Natural killer cell (primary cell): ENCODE measurements around the gene CCDC187. TPM values are rescaled to one million over a fixed set of nuclear protein-coding genes. Genes with fewer than 3 reads are reported as not detected.

Experiments
- ATAC-seq, 3 donors: fragments of 150-1000 bp in 2 of 3; fragments of 200-7000 bp in 1 of 3; cut with Tn5 transposase; 1 replicate in 1 of 3; 2 replicates in 2 of 3; pipeline ENCODE4 v1.10.0; 2021; ENCODE audit warnings: mild to moderate bottlenecking in 2 of 3, moderate library complexity in 2 of 3
- DNase-seq, 2 donors: peaks; one replicate each; pipeline versions ENCODE4 v3.0.0 to v3.0.0-alpha.2; 2013 to 2021; ENCODE audit warnings: mixed read lengths in 1 of 2
- H3K27ac ChIP-seq: one replicate; pipeline ENCODE4 v1.5.1; 2013; ENCODE audit warnings: mild to moderate bottlenecking, low read length
- H3K27me3 ChIP-seq: one replicate; pipeline ENCODE4 v1.6.1; 2013; ENCODE audit warnings: low read length; ENCODE audit not compliant: control insufficient read depth, insufficient read depth
- H3K36me3 ChIP-seq: one replicate; pipeline ENCODE4 v1.6.1; 2013; ENCODE audit warnings: low read length; ENCODE audit not compliant: control insufficient read depth, insufficient read depth
- H3K4me1 ChIP-seq: one replicate; pipeline ENCODE4 v1.6.1; 2013; ENCODE audit warnings: low read length; ENCODE audit not compliant: control insufficient read depth, insufficient read depth
- H3K4me3 ChIP-seq: one replicate; pipeline ENCODE4 v1.5.1; 2013; ENCODE audit warnings: low read length
- H3K9me3 ChIP-seq: one replicate; pipeline ENCODE4 v1.6.1; 2013; ENCODE audit warnings: low read length; ENCODE audit not compliant: control insufficient read depth, insufficient read depth
- H3K27ac Mint-ChIP-seq, 2 donors: one replicate each; pipeline ENCODE4 v1.8.0; 2022; ENCODE audit warnings: mild to moderate bottlenecking in 2 of 2, mixed read lengths in 2 of 2, moderate library complexity in 1 of 2
- H3K27me3 Mint-ChIP-seq, 2 donors: one replicate each; pipeline ENCODE4 v1.8.0; 2022; ENCODE audit warnings: low read depth in 2 of 2, mixed read lengths in 2 of 2
- H3K36me3 Mint-ChIP-seq: one replicate; pipeline ENCODE4 v1.8.0; 2022; ENCODE audit warnings: mixed read lengths
- H3K4me1 Mint-ChIP-seq, 2 donors: one replicate each; pipeline ENCODE4 v1.8.0; 2022; ENCODE audit warnings: mixed read lengths in 2 of 2
- H3K4me3 Mint-ChIP-seq: one replicate; pipeline ENCODE4 v1.8.0; 2022; ENCODE audit warnings: mild to moderate bottlenecking, moderate library complexity, mixed read lengths
- H3K9me3 Mint-ChIP-seq, 2 donors: one replicate each; pipeline ENCODE4 v1.8.0; 2022; ENCODE audit warnings: mixed read lengths in 2 of 2
- CTCF ChIP-seq: fragments of 200-600 bp; IDR thresholded peaks from one replicate; pipeline ENCODE4 v1.8.0; 2022; ENCODE audit warnings: antibody characterized with exemption
- WGBS: methylation state at CpG from one replicate; pipeline ENCODE4 v1.1.7; 2013; ENCODE audit warnings: missing lambda C conversion rate; ENCODE audit not compliant: insufficient coverage; 5-methylcytosine and 5-hydroxymethylcytosine counted together
- intact Hi-C: fragments of 100-400 bp; cut with micrococcal nuclease; formaldehyde crosslinking; loops from one replicate; pipeline ENCODE4 v1.14.2; 2022
- total RNA-seq, 4 donors: library from RNA; stranded (reverse); fragments of 120-200 nt in 1 of 4; gene quantifications; one replicate each; pipeline versions ENCODE4 v1.2.3 to v1.2.4, GENCODE V29; 2013 to 2022

Gene CCDC187
- total RNA-seq, 3 donors from 2014 or later (not counting 1 experiment from before 2014, with no cell fraction given): 0.18 TPM; not detected in 2

- TF ChIP-seq CTCF: no peak
- 90% methylated on average over 18 of the region's 18 CpGs for WGBS
- H3K4me3 ChIP-seq: no peak overlapping the region
- ATAC-seq (no peak), DNase-seq (no peak)
- no peaks in the 10 kb centered on the region for H3K9me3 Mint-ChIP-seq
- no peak overlapping the region for H3K4me3 Mint-ChIP-seq
- H3K27me3 ChIP-seq: no peaks in the 10 kb centered on the region
- H3K27ac ChIP-seq: no peak overlapping the region
- H3K9me3 ChIP-seq: no peaks in the 10 kb centered on the region
- H3K4me1 ChIP-seq: no peaks in the 10 kb centered on the region
- no peaks in the 10 kb centered on the region for H3K36me3 ChIP-seq
- intact Hi-C loops: no loop called here
- no peaks in the 10 kb centered on the region for H3K27me3 Mint-ChIP-seq
- no peaks in the 10 kb centered on the region for H3K4me1 Mint-ChIP-seq
- H3K27ac Mint-ChIP-seq: no peak overlapping the region
- no peaks in the 10 kb centered on the region for H3K36me3 Mint-ChIP-seq
These were observed 4.8 kb downstream of the CCDC187 start for GRCh38 chr9:136299116-136299515.

- no peaks in the 10 kb centered on the region for H3K27me3 ChIP-seq
- no peak overlapping the region for H3K27ac ChIP-seq
- WGBS: 87% methylated on average over 26 of the region's 26 CpGs
- no peaks in the 10 kb centered on the region for H3K9me3 ChIP-seq
- DNase-seq: no peak
- intact Hi-C loops: no loop called here
- no peaks in the 10 kb centered on the region for H3K4me1 ChIP-seq
- Mint-ChIP-seq H3K27me3 (no peaks in the 10 kb centered on the region), H3K27ac (no peak overlapping the region), H3K4me3 (no peak overlapping the region), H3K36me3 (no peaks in the 10 kb centered on the region), H3K9me3 (no peaks in the 10 kb centered on the region), H3K4me1 (no peaks in the 10 kb centered on the region)
- no peaks in the 10 kb centered on the region for H3K36me3 ChIP-seq
- TF ChIP-seq CTCF: no peak
- no peak for ATAC-seq
- no peak overlapping the region for H3K4me3 ChIP-seq
These were observed 5.8 kb downstream of the CCDC187 start for GRCh38 chr9:136297766-136298735.

- ATAC-seq: no peak
- no peaks in the 10 kb centered on the region for H3K36me3 Mint-ChIP-seq
- TF ChIP-seq CTCF: no peak
These were observed 6.7 kb downstream of the CCDC187 start for GRCh38 chr9:136297016-136297691.

More at GRCh38 chr9:136297016-136297691, 6.7 kb downstream of the CCDC187 start:
- no peaks in the 10 kb centered on the region for H3K4me1 ChIP-seq
- no peak overlapping the region for H3K27ac Mint-ChIP-seq
- intact Hi-C loops: no loop called here
- DNase-seq: no peak
- H3K4me3 Mint-ChIP-seq: no peak overlapping the region
- H3K36me3 ChIP-seq: no peaks in the 10 kb centered on the region
- H3K27me3 Mint-ChIP-seq: no peaks in the 10 kb centered on the region
- H3K9me3 Mint-ChIP-seq: no peaks in the 10 kb centered on the region
- no peaks in the 10 kb centered on the region for H3K9me3 ChIP-seq
- 81% methylated on average over 25 of the region's 25 CpGs for WGBS
- no peak overlapping the region for H3K27ac ChIP-seq
- no peaks in the 10 kb centered on the region for H3K4me1 Mint-ChIP-seq
- H3K4me3 ChIP-seq: no peak overlapping the region
- no peaks in the 10 kb centered on the region for H3K27me3 ChIP-seq
